Prostate gland (tissue), 2 donors: Measurements from ENCODE around the gene GMDS. TPM values are rescaled to one million over a fixed set of nuclear protein-coding genes. Genes with fewer than 3 reads are reported as not detected.
A peak's percentile ranks its signal among the peaks of the same experiment; 100 is the strongest.

Experiments
- DNase-seq: peaks from one replicate; pipeline ENCODE4 v3.0.0-alpha.2; 2019; ENCODE audit warnings: low spot score
- H3K27ac ChIP-seq, 2 donors: fragments of 200-600 bp; sonication (generic); 2 replicates each; pipeline ENCODE4 v1.5.1; 2017 to 2019
- H3K27me3 ChIP-seq: fragments of 200-600 bp; sonication (generic); replicated peaks from 2 replicates; pipeline ENCODE4 v1.5.1; 2019; ENCODE audit not compliant: insufficient read depth
- H3K36me3 ChIP-seq, 2 donors: fragments of 200-600 bp; sonication (generic); 1 replicate in 1 of 2; 2 replicates in 1 of 2; pipeline versions ENCODE4 v1.5.1 to v1.8.1; 2017 to 2019
- H3K4me1 ChIP-seq: fragments of 200-600 bp; sonication (generic); replicated peaks from 2 replicates; pipeline ENCODE4 v1.5.1; 2019
- H3K4me3 ChIP-seq, 2 donors: fragments of 200-600 bp; sonication (generic); 2 replicates each; pipeline ENCODE4 v1.5.1; 2017 to 2019
- H3K9me3 ChIP-seq: fragments of 200-600 bp; sonication (generic); 2 replicates; pipeline ENCODE4 v1.5.1; 2017
- CTCF ChIP-seq, 4 experiments: fragments of 200-600 bp in 2 of 4; fragments of 450-650 bp in 2 of 4; sonication (generic) in 2 of 4; IDR thresholded peaks; 1 replicate in 3 of 4; 2 replicates in 1 of 4; pipeline ENCODE4 v1.5.1; 2016 to 2019; ENCODE audit warnings: antibody characterized with exemption in 4 of 4, mild to moderate bottlenecking in 2 of 4, moderate library complexity in 2 of 4
- POLR2A ChIP-seq: fragments of 450-650 bp; IDR thresholded peaks from one replicate; pipeline ENCODE4 v1.6.1; 2016; ENCODE audit warnings: antibody characterized with exemption, mild to moderate bottlenecking
- POLR2AphosphoS5 ChIP-seq: sonication (generic); formaldehyde crosslinking; IDR thresholded peaks from one replicate; pipeline ENCODE4 v1.6.1; 2017; ENCODE audit warnings: antibody characterized with exemption
- WGBS: methylation state at CpG from one replicate; pipeline ENCODE4 v1.1.5; 2018; 5-methylcytosine and 5-hydroxymethylcytosine counted together
- intact Hi-C: fragments of 100-400 bp; cut with DNase I; formaldehyde crosslinking; loops from one replicate; pipeline ENCODE4 v1.14.2; 2022
- total RNA-seq, 2 donors: library from RNA; depleted of rRNA; stranded (reverse); fragments of >200 nt; gene quantifications; one replicate each; pipeline ENCODE4 v1.1.0, GENCODE V29; 2016

GMDS gene
- total RNA-seq, 2 donors from 2014 or later, result 24.9 to 29.9 TPM

GRCh38 chr6:2204272-2204671 is 41.1 kb downstream of the GMDS start:
- no peak for TF ChIP-seq POLR2A
- TF ChIP-seq POLR2AphosphoS5, result no peak
- TF ChIP-seq CTCF (IDR thresholded peaks at IDR 0.05), result no peak
- 52% methylated on average over 2 of the region's 2 CpGs for WGBS
- Histone ChIP-seq H3K27ac (no peak overlapping the region), H3K4me1 (no peaks in the 10 kb centered on the region), H3K36me3 (no peaks in the 10 kb centered on the region), H3K27me3 (no peaks in the 10 kb centered on the region), H3K4me3 (no peak overlapping the region), H3K9me3 (no peaks in the 10 kb centered on the region)
- intact Hi-C loops, result no loop called here
- DNase-seq, result no peak

GRCh38 chr6:2203264-2203663 is 42.1 kb downstream of the GMDS start:
- TF ChIP-seq POLR2AphosphoS5, result peak; percentile 18
- no peak for TF ChIP-seq CTCF (IDR thresholded peaks at IDR 0.05)
- intact Hi-C loops, result no loop called here
- Histone ChIP-seq H3K36me3 (no peaks in the 10 kb centered on the region), H3K27me3 (no peaks in the 10 kb centered on the region), H3K4me3 (no peak overlapping the region), H3K9me3 (no peaks in the 10 kb centered on the region), H3K4me1 (no peaks in the 10 kb centered on the region), H3K27ac (no peak overlapping the region)
- 61% methylated on average over 3 of the region's 3 CpGs for WGBS
- no peak for DNase-seq

- H3K4me1 ChIP-seq, result no peaks in the 10 kb centered on the region
- TF ChIP-seq POLR2A (no peak), POLR2AphosphoS5 (no peak), CTCF (IDR thresholded peaks at IDR 0.05) (no peak)
- DNase-seq, result no peak
- no peak overlapping the region for H3K27ac ChIP-seq
- no peaks in the 10 kb centered on the region for H3K36me3 ChIP-seq
- no peak overlapping the region for H3K4me3 ChIP-seq
- intact Hi-C loops, result loop anchor here (5.0 kb wide), 2 partner anchors 434 to 591 kb away; partner anchors contain the start of gene FOXC1
- 71% methylated on average over 4 of the region's 4 CpGs for WGBS
- H3K27me3 ChIP-seq, result no peaks in the 10 kb centered on the region
- no peaks in the 10 kb centered on the region for H3K9me3 ChIP-seq
Measured at GRCh38 chr6:2197984-2198383, 47.4 kb downstream of the GMDS start.

- Histone ChIP-seq H3K4me3 (no peak overlapping the region), H3K27ac (no peak overlapping the region), H3K36me3 (no peaks in the 10 kb centered on the region), H3K27me3 (no peaks in the 10 kb centered on the region), H3K9me3 (no peaks in the 10 kb centered on the region), H3K4me1 (no peaks in the 10 kb centered on the region)
- intact Hi-C loops, result loop anchor here (5.0 kb wide), 2 partner anchors 435 to 590 kb away; partner anchors contain the start of gene FOXC1
- WGBS, result 57% methylated on average over 7 of the region's 7 CpGs
- TF ChIP-seq CTCF (IDR thresholded peaks at IDR 0.05), result no peak
- TF ChIP-seq POLR2AphosphoS5, result peak; percentile 62
- DNase-seq, result peak; percentile 33
Measured at GRCh38 chr6:2197177-2197671, 48.2 kb downstream of the GMDS start.

- H3K27ac ChIP-seq, result no peak overlapping the region
- no peaks in the 10 kb centered on the region for H3K27me3 ChIP-seq
- TF ChIP-seq POLR2AphosphoS5, result no peak
- TF ChIP-seq CTCF (IDR thresholded peaks at IDR 0.05), result peak; percentile 52 to 86 (median 75)
- H3K4me1 ChIP-seq, result no peaks in the 10 kb centered on the region
- intact Hi-C loops, result loop anchor here (5.0 kb wide), 2 partner anchors 436 to 589 kb away; partner anchors contain the start of gene FOXC1
- H3K36me3 ChIP-seq, result no peaks in the 10 kb centered on the region
- no peaks in the 10 kb centered on the region for H3K9me3 ChIP-seq
- 16% methylated on average over 1 of the region's 1 CpG for WGBS
- DNase-seq, result peak; percentile 32
- no peak overlapping the region for H3K4me3 ChIP-seq
Measured at GRCh38 chr6:2196079-2196679, 49.2 kb downstream of the GMDS start.
